ENCODE data around the gene UST.
"Not testable (repeated sequence)": the region's sequence is repeated elsewhere in the genome, so short reads cannot be mapped to it uniquely, and the experiment has no call there.

UST gene

GRCh38 chr6:148866657-148867268 is 119.9 kb downstream of the UST start:
- DNase-seq (ENCODE audit: low read depth in 1 of 2, low spot score in 1 of 2) = no peak

GRCh38 chr6:148867862-148868261 is 121.0 kb downstream of the UST start:
- no peak for DNase-seq (ENCODE audit: low read depth in 1 of 2, low spot score in 1 of 2)

- no peak for DNase-seq (ENCODE audit: low read depth in 1 of 2, low spot score in 1 of 2)
Measured at GRCh38 chr6:148868314-148868713, 121.5 kb downstream of the UST start.

GRCh38 chr6:148868901-148869300 is 122.1 kb downstream of the UST start:
- no peak for DNase-seq (ENCODE audit: low read depth in 1 of 2, low spot score in 1 of 2)

GRCh38 chr6:148869585-148869984 is 122.8 kb downstream of the UST start:
- DNase-seq (ENCODE audit: low read depth in 1 of 2, low spot score in 1 of 2) = no peak

DNA sequence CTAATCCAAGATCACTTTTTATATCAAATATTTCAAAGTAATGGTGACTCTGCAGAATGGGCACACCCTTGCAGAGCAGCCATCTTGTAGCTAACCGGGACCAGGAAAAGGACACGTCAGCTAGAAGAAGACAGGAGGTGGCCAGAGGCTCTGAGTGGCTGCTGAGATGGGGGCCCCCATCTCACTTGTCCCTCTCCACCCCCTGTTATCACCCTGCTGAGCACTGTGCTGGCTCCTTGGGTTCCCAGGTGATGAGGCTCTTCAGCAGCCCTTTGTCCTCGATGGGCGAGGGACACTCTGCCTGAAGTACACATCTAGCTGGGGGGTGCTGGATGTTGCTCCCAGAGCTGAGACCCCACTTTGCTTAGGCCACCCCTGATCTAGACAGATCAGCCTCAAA is 126.3 kb downstream of the UST start:
- no peak for DNase-seq (ENCODE audit: low read depth in 1 of 2, low spot score in 1 of 2)

GRCh38 chr6:148873868-148874267 is 127.0 kb downstream of the UST start:
- no peak for DNase-seq (ENCODE audit: low read depth in 1 of 2, low spot score in 1 of 2)

GRCh38 chr6:148874698-148875293 is 128.0 kb downstream of the UST start:
- no peak for DNase-seq (ENCODE audit: low read depth in 1 of 2, low spot score in 1 of 2)

DNA sequence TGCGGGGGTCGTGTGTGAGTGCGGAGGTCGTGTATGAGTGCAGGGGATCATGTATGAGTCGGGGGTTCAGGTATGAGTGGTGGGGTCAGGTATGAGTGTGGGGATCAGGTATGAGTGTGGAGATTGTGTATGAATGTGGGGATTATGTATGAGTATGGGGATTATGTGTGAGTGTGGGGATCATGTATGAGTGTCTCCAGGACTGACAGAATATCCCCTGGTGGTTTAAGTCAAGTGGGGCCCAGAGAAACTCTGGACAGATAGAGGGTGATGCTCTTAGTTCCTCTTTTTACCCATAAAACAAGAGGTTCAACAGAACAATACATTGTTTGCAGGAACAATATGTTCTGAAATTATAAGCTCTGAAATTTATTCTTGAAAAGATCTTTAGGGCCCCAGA is 131.9 kb downstream of the UST start:
- DNase-seq (ENCODE audit: low read depth in 1 of 2, low spot score in 1 of 2) = no peak

DNA sequence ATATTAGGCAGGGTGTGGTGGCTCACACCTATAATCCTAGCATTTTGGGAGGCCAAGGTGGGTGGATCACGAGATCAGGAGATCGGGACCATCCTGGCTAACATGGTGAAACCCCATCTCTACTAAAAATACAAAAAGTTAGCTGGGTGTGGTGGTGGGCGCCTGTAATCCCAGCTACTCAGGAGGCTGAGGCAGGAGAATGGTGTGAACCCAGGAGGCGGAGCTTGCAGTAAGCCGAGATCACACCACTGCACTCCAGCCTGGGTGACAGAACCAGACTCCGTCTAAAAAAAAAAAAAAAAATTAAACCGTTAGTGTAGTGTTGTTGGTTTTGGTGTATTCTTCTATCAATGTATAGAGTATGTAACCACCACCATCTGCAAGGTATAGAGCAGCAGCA is 133.9 kb downstream of the UST start:
- not testable (repeated sequence) for DNase-seq (ENCODE audit: low read depth in 1 of 2, low spot score in 1 of 2)

DNA sequence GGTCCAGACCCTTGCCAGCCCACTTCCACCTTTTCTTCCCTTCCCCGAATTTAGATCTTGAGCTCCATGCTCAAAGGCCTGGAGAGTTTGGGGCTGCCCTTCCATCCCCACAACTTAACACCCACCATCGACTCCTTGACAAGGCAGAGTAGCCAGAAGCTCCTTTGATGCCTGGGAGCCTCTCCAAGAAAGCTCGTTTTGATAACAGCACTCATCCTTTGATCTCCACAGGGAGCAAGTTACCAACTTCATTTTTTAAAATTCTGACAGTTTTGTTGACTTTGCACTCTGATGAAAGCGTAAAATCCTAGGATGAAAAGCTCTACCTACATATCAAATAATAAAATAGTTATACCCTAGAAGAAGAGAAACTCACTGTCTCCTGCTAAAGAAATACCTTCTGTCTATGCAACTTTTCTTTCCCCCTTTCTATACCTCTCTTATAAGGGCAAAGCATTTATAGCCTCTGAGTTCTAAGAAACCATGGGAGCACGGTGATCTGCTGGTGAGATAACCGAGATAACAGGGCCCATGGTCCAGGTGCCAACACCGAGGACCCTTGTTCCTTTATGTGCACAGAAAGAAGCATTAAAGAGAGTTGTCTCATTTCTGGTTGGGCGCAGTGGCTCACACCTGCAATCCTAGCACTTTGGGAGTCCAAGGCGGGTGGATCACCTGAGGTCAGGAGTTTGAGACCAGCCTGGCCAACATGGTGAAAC is 134.9 kb downstream of the UST start:
- no peak for DNase-seq (ENCODE audit: low read depth in 1 of 2, low spot score in 1 of 2)

DNA sequence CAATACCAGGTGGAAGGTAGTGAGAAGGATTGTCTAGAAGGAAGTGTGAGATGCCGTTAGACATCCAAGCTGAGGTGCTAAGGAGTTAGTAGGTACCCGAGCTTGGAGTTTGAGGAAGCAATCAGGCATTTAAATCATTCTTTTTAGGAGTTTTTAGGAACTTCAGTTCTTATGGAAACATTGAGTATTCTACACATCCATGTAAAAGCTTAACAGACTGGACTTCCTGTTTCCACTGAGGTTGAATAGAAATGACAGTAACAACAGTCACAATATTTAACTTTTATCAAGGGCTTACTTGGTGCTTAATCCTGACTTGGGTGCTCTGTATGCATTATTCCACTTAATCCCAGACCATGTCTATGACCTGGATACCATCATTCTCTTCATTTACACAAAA is 136.4 kb downstream of the UST start:
- DNase-seq (ENCODE audit: low read depth in 1 of 2, low spot score in 1 of 2) = no peak

DNA sequence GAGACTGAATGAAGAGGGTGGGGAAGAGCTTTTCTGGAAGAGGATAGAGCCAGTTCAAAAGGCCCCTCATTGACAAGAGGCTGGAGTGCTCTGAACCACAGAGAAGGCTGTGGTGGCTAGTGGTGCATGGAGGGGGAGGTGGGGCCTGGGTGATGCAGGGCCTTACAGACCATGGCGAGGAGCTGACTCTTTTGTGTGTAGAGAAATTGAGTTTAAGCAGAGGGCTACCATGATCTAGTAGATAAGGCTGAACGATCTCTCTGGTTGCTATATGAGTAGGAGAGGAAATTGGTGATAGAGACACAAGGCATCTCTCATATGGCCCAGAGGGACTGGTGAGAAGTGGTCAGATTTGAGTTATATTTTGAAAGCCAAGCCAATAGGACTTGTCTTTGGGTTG is 137.6 kb downstream of the UST start:
- DNase-seq (ENCODE audit: low read depth in 1 of 2, low spot score in 1 of 2) = no peak

DNA sequence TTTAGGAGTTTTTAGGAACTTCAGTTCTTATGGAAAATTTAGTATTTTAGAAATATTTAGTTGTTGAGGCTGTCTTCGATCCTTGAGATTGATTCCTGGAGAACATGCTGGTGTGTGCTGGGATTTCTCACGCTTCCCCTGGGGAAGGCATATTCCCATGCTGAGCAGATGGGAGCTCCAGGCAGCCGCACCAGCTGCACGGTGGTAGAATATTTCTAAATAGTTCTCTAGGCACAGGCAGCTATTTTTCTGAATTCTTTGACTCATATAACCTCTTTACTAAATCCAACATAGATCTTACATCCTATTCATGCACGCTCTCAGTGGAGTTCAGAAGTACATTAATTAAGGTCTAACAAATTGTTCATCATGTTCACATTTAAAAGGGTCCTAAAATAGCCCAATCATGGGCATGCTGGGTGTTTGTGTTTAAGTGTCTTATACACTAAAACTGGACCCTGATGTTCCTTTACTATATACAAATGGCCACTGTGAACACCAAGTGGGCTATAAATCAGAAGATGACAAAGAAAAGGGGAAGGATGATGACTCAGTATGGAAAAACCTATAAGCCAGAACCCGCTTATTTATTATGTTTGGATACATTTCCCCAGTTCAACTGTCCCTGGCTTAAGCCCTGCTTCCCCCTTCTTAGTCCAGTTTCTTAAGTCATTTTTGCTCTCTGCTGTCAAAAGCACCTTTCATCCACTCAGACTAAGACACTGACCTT is 138.5 kb downstream of the UST start:
- no peak for DNase-seq (ENCODE audit: low read depth in 1 of 2, low spot score in 1 of 2)

- no peak for DNase-seq (ENCODE audit: low read depth in 1 of 2, low spot score in 1 of 2)
Measured at GRCh38 chr6:148885925-148886845, 139.4 kb downstream of the UST start.

DNA sequence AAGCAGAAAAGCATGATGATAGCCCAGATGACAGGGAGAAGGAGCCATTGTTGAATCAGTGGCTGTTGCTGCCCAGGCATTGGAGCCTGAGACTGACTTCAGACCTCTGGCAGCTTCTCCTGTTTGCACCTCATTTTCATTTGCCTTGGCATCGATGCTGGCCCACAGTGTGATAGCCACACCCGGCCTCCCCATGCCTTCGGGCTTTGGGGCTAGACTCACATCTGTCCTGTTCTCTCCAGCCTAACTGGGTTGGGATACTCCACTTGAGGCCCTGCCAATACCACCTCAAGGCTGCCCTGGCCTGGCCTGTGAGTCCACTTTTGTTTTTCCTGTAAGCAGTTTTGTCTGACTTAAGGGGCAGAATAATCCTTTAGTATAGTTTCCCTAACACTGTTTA is 140.4 kb downstream of the UST start:
- DNase-seq (ENCODE audit: low read depth in 1 of 2, low spot score in 1 of 2) = no peak

DNA sequence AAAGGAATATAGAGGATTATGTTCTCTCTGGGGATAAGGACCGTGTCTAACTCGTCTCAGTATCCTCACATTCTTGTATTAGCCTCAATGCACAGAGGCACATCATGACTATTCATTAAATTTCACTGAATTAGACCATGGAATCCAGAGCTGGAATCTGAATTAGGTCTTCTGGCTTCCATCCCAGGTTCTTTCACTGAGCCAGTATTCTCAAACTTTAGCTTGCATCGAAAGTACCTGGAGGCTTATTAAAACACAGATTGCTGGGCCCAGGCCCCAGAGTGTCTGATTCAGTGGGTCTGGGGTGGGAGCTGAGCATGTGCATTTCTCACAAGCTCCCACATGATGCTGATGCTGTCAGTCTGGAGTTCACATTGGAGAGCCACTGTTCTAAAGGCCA is 142.0 kb downstream of the UST start:
- no peak for DNase-seq (ENCODE audit: low read depth in 1 of 2, low spot score in 1 of 2)

- no peak for DNase-seq (ENCODE audit: low read depth in 1 of 2, low spot score in 1 of 2)
Measured at GRCh38 chr6:148890096-148890495, 143.3 kb downstream of the UST start.

- no peak for DNase-seq (ENCODE audit: low read depth in 1 of 2, low spot score in 1 of 2)
Measured at GRCh38 chr6:148890652-148891404, 144.0 kb downstream of the UST start.

GRCh38 chr6:148891405-148891783 is 144.6 kb downstream of the UST start:
- DNase-seq (ENCODE audit: low read depth in 1 of 2, low spot score in 1 of 2) = no peak
